Stimulated activated CD4-positive, alpha-beta T cell treated with anti-CD3 and anti-CD28 coated beads, Interleukin-12 subunit alpha, Interleukin-12 subunit beta, amount 100 ng/mL, for 48 hours (primary cell): Measurements from ENCODE around the gene ZNF12.

Source experiments
- DNase-seq, 3 donors: peaks; one replicate each; pipeline ENCODE4 v3.0.0-alpha.2; 2020; ENCODE audit warnings: low read depth in 2 of 3, low spot score in 1 of 3

Gene ZNF12

DNA sequence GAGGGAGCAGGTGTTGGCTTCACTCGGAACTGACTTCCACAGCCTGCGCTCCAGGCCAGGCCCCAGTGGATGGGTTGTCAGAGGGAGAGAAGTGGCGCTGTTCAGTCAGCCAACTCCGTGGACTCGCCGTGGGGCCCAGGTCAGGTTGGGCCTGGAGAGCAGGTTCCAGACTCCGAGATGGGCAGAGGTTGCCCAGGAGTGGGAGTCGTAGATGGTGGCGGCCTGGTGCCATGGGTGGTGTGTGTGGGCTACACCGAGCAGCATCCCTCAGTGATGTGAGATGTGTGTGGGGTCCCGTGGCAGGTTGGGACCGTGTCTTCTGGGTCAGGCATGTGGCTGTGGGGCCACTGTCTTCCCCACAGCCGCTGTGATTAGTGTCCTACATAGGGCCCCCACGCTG is 59.2 kb downstream of the ZNF12 start:
- no peak for DNase-seq

GRCh38 chr7:6647080-6647479 is 59.7 kb downstream of the ZNF12 start:
- no peak for DNase-seq

DNA sequence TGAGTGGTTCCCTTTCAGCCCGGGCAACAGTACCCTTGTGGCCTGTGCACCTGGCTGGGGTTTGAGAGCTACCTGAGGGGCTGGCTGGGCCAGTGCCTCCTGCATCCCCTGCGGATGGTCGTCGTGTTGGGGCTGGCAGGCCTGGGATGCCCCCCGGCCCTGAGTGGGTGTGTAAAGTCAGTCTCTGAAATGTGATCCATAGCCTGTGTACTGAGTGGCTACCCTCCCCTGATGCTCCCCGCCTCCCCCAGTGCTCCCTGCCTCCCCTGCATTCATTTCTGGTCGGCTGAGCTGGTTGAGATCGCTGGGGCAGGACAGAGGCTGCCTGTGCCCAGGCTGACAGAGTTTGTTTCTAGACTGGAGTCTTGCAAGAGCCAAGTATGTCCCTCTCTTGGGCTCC is 60.3 kb downstream of the ZNF12 start:
- no peak for DNase-seq

- no peak for DNase-seq
Measured at GRCh38 chr7:6644728-6645127, 62.0 kb downstream of the ZNF12 start.

- DNase-seq: no peak
Measured at GRCh38 chr7:6643915-6644625, 62.7 kb downstream of the ZNF12 start.

DNA sequence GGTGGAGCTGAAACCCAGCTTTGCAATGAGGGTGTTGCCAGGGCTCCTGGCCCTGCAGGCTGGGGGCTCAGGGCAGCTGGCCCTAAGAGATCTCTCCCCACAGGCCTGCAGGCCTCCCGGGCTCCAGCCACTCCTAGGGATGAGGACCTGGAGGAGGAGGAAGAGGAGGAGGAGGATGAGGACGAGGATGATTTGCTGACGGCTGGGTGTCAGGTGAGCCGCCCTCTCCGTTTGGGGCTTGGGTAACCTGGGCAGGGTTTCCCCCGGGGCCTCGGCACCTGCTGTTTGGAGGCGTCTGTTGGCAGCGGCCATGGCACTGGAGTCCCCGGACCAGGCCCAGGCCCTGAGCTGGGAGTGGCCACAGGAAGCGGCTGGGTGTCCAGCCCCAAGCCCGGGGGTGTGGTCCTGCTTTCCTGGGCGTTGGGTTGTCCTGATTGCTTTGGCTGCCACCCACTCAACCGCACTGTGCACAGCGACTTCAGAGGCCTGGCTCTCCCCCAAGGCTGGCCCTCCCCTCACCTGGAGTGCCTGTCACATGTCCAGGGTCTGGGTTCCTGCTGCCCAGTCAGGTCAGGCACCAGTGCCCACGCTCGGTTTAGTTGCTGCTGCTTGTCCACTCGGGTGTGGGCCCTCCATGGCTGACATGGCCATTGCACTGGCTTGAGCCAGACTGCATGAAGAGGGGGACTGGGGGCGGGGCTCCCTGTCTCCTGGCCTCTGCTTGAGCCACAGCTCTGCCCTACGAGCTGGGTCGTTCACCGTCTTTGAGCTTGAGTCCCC is 63.7 kb downstream of the ZNF12 start:
- DNase-seq: no peak

GRCh38 chr7:6642239-6642839 is 64.4 kb downstream of the ZNF12 start:
- DNase-seq: no peak

DNA sequence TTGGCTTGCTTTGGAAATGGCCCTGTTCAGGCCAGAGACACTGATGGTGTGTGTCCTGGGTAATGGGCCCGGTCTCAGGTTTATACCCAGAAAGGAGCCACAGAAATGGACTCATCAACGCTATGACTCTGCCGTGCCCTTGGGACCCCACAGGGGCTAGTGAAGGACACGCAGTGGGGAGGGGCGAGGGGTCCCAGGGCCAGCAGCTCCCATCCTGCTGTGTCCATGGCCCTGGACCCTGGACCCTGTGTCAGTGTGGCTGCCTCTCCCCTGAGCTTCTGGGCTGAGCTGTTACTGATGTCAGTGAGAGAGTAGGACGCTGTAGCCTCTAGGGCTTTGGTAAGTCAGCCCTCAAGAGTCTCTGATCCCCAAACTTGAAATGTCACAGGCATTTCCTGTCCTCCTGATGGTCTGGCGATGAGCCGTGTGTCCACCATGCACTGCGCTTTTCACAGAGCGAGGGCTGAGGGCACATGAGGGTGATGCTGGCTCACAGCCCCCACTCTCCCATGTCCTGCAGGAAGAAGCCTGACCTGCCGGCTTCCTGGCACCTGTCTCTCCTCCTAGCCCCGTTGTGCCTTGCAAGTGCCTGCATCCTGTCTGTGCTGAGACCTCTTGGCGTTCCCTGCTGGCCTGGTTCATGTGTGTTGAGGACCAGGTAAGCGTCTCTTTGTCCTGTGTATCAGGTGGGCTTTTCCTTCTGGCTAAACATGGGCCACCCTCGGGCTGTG is 65.3 kb downstream of the ZNF12 start:
- DNase-seq: no peak

GRCh38 chr7:6640246-6640721 is 66.5 kb downstream of the ZNF12 start:
- DNase-seq: peak in 1 of 3 donors; percentile 28

DNA sequence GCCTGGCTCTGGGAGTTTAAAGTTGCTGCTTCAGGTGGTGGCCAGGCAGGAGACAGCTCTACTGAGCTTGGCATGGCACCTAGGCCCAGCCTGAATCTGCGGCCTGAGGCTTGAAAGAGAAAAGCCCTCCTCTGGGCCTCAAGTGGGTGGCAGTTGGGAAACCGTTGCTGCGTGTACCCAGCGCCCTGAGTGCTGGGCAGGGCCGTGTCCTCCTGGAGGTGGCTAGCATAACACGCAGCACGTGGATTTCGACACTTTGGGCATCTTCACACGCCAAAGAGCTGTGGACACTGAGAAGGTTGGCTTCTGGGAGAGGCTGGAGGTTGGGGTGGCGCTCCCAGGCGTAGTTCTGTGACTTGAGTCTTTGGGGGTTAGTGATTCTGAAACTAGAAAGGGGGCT is 67.1 kb downstream of the ZNF12 start:
- no peak for DNase-seq

- DNase-seq: no peak
Measured at GRCh38 chr7:6639032-6639431, 67.7 kb downstream of the ZNF12 start.
